ENCODE measurements around the gene CADM2. TPM values are rescaled to one million over a fixed set of nuclear protein-coding genes. Genes with fewer than 3 reads are reported as not detected.

CADM2 gene
- total RNA-seq, 1 experiment from 2014 or later = not detected

DNA sequence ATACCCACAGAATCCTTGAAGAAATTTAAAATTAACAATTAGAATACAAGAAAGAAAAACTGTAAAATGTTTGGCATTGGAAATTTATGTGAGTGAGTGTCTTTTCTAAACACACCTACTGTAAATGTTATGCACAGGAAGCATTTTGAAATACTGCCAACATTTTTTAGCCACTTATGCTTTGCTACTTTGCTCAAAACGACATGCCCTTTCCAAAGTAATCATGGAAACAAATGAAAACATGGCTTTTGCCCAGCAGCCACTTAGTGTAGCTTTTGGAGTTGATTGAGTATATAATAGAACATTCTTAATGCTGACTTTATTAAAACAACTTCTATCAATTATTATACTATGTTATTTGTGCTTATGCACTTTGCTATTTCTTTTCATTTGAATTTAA, 823.0 kb downstream of the CADM2 start:
- BruUV-seq (replicated peaks) = no TSS peak
- ChIA-PET CTCF (no interaction called here), POLR2A (no interaction called here), RAD21 (ENCODE audit: low non-redundant PET in 1 of 2, low total read pairs in 2 of 2, uncharacterized antibody in 2 of 2, unreplicated experiment in 2 of 2) (no interaction called here)
- Histone ChIP-seq H2AFZ (ENCODE audit: low read depth, low read length, poor library complexity, severe bottlenecking) (no peak overlapping the region), H3K9ac (ENCODE audit: low read length) (no peak overlapping the region), H3K79me2 (ENCODE audit: insufficient read depth, low read length) (no peaks in the 10 kb centered on the region), H3K9me2 (ENCODE audit: insufficient read depth) (no peaks in the 10 kb centered on the region), H3K4me2 (ENCODE audit: low read length) (no peak overlapping the region), H3K4me3 (replicated peaks in 1 of 2; ENCODE audit: low read depth in 1 of 2, low read length in 2 of 2) (no peak overlapping the region), H3K27me3 (ENCODE audit: insufficient read depth, low read length) (no peaks in the 10 kb centered on the region), H3K9me3 (ENCODE audit: control insufficient read depth in 1 of 2, insufficient read depth in 1 of 2, low read depth in 1 of 2, low read length in 2 of 2) (peaks cover 16 to 46% of the 10 kb centered on the region in 2 experiments; a peak in 3 of 4 replicates), H3K27ac (ENCODE audit: low read depth, low read length) (no peak overlapping the region), H4K20me1 (ENCODE audit: insufficient read depth) (no peaks in the 10 kb centered on the region), H3K36me3 (ENCODE audit: control insufficient read depth in 1 of 2, insufficient read depth in 2 of 2, low read length in 2 of 2) (no peaks in the 10 kb centered on the region), H3K4me1 (ENCODE audit: control insufficient read depth in 1 of 2, insufficient read depth in 2 of 2, low read length in 2 of 2) (no peaks in the 10 kb centered on the region; a peak in 1 of 4 replicates)
- no peak for DNase-seq (ENCODE audit: low read depth, low spot score)
- intact Hi-C loops (cut with micrococcal nuclease) = no loop called here
- TF ChIP-seq SIN3A (IDR thresholded peaks at IDR 0.05; ENCODE audit: low read depth) = no peak
- TF ChIP-seq, protein P1, sequence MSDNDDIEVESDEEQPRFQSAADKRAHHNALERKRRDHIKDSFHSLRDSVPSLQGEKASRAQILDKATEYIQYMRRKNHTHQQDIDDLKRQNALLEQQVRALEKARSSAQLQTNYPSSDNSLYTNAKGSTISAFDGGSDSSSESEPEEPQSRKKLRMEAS (IDR thresholded peaks at IDR 0.05) = no peak
- TF ChIP-seq, protein P2, sequence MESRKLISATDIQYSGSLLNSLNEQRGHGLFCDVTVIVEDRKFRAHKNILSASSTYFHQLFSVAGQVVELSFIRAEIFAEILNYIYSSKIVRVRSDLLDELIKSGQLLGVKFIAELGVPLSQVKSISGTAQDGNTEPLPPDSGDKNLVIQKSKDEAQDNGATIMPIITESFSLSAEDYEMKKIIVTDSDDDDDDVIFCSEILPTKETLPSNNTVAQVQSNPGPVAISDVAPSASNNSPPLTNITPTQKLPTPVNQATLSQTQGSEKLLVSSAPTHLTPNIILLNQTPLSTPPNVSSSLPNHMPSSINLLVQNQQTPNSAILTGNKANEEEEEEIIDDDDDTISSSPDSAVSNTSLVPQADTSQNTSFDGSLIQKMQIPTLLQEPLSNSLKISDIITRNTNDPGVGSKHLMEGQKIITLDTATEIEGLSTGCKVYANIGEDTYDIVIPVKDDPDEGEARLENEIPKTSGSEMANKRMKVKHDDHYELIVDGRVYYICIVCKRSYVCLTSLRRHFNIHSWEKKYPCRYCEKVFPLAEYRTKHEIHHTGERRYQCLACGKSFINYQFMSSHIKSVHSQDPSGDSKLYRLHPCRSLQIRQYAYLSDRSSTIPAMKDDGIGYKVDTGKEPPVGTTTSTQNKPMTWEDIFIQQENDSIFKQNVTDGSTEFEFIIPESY (IDR thresholded peaks at IDR 0.05; ENCODE audit: extremely low read depth, insufficient replicate concordance, low read length) = no peak
- TF ChIP-seq ZFX (IDR thresholded peaks at IDR 0.05) = no peak
- TF ChIP-seq POLR2AphosphoS5 (IDR thresholded peaks at IDR 0.05; ENCODE audit: low read depth, low read length) = no peak
- TF ChIP-seq ELF1 (IDR thresholded peaks at IDR 0.05; ENCODE audit: borderline replicate concordance, low read depth) = no peak
- no peak for TF ChIP-seq JUND (IDR thresholded peaks at IDR 0.05)
- TF ChIP-seq EGR1 (IDR thresholded peaks at IDR 0.05; ENCODE audit: low read depth) = no peak
- no peak for TF ChIP-seq TCF7L2 (IDR thresholded peaks at IDR 0.05; ENCODE audit: borderline replicate concordance, extremely low read depth, insufficient read depth, insufficient read length)
- no peak for TF ChIP-seq POLR2A (IDR thresholded peaks at IDR 0.05; ENCODE audit: borderline replicate concordance, extremely low read depth, insufficient read depth, insufficient read length)
- no peak for TF ChIP-seq EZH2phosphoT487 (IDR thresholded peaks at IDR 0.05; ENCODE audit: borderline replicate concordance)
- TF ChIP-seq RAD21 (IDR thresholded peaks at IDR 0.05; ENCODE audit: low read depth) = no peak
- TF ChIP-seq YY1 (IDR thresholded peaks at IDR 0.05; ENCODE audit: extremely low read depth, insufficient replicate concordance, low read depth, low read length) = no peak
- no peak for TF ChIP-seq SP1 (IDR thresholded peaks at IDR 0.05; ENCODE audit: low read depth)
- no peak for ATAC-seq
